ENCODE results near the gene GOLGA8G.
"Not testable (repeated sequence)": the region's sequence is repeated elsewhere in the genome, so short reads cannot be mapped to it uniquely, and the experiment has no call there.

GOLGA8G gene, protein sequence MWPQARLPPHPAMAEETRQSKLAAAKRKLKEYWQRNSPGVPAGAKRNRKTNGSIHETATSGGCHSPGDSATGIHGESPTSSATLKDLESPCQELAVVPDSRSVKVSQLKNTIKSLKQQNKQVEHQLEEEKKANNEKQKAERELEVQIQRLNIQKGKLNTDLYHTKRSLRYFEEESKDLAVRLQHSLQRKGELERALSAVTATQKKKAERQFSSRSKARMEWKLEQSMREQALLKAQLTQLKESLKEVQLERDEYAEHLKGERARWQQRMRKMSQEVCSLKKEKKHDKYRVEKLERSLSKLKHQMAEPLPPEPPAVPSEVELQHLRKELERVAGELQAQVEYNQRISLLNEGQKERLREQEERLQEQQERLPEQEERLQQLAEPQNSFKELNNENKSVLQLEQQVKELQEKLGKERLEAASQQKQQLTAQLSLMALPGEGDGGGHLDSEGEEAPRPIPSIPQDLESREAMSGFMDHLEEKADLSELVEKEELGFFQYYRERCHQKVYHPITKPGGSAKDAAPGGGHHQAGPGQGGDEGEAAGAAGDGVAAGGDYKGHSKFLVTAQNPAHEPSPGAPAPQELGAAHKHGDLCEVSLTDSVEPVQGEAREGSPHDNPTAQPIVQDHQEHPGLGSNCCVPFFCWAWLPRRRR

DNA sequence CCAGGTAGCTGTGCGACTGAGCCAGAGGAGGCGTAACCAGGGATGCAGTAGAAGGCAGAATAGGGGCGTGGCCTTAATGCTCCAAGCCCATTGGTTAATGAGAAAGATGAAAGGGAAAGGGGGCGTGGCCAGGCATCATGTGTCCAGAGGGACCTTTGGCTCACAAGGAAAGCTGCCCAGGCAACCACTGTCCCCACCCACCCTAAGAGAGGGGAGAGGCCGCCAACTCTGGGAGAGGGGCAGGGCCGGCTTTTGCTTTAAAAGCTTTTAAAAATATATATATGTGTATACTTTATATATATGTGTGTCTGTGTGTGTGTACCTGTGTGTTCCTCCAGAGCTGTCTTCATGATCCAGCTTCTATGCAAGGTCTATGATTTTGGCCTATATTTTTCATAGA is at the start of gene GOLGA8G:
Gene GOLGA8G, minus strand, starts transcription at position 18 of the 400 bp plus-strand sequence. CDS start 62 bp downstream, outside the sequence.
- not testable (repeated sequence) for DNase-seq (ENCODE audit: low read depth in 2 of 2)

DNA sequence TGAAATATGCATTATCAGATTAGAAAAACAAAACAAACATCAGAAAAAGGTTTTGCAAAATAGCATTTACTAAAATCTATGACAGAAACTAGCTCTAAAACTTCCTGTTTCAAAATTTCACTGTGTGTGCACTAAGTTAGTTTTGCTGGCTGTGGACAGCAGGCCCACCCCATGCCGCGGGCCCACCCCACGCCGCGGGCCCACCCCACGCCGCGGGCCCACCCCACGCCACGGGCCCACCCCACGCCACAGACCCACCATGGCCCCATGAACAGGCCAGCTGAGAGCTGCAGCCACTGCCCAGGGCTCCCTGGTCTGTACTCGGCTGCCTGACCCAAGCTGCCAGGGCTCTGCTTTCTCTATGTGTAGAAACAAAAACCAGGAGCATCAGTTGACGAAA is 40.6 kb upstream of the GOLGA8G start:
- DNase-seq (ENCODE audit: low read depth in 2 of 2): not testable (repeated sequence)

DNA sequence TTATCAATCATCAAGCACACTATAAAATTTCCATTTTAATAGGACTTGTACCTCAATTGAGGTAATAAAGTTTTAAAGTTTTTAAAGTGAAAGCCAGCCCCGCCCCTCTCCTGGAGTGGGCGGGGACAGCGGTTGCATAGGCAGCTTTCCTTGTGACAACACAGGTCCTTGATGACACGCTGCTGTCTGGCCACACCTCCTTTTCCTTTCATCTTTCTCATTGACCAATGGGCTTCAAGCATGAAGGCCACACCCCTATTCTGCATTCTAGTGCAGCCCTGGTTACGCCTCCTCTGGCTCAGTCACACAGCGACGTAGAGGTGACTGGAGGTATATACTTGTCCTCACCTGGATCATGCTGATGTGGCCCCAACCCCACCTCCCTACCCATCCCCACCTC is 20.5 kb upstream of the GOLGA8G start, which contains the start of gene GOLGA6L25:
Gene GOLGA6L25, plus strand, starts transcription at position 301 of the 400 bp plus-strand sequence. Its CDS starts 61 bp downstream, at position 362.
- not testable (repeated sequence) for DNase-seq (ENCODE audit: low read depth in 2 of 2)

DNA sequence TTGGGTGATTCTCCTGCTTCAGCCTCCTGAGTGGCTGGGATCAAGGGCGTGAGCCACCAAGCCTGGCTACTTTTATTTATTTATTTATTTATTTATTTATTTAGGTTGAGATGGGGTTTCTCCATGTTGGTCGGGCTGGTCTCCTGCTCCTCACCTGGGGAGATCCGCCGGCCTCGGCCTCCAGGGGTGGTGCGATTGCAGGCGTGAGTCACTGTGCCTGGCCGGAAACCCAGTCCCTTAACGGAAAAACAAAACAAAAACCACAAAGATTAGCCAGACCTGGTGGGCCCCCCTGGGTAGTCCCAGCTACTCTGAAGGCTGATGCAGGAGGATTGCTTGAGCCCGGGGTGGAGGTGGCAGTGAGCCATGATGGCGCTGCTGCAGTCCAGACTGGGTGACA is 17.6 kb downstream of the GOLGA8G start:
- not testable (repeated sequence) for DNase-seq (ENCODE audit: low read depth in 2 of 2)

DNA sequence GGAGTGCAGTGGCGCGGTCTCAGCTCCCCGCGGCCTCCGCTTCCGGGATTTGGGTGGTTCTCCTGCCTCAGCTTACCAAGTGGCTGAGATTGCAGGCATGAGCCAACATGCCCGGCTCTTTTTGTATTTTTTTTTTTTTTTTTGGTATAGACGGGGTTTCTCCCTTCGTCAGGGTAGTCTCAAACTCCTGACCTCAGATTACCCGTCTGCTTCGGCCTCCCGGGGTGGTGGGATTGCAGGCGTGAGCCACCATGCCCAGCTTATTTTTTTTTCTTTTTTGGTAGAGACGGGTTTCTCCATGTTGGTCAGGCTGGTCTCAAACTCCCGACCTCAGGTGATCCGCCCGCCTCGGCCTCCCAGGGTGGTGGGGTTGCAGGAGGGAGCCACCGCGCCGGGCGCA is 18.6 kb downstream of the GOLGA8G start:
- not testable (repeated sequence) for DNase-seq (ENCODE audit: low read depth in 2 of 2)

DNA sequence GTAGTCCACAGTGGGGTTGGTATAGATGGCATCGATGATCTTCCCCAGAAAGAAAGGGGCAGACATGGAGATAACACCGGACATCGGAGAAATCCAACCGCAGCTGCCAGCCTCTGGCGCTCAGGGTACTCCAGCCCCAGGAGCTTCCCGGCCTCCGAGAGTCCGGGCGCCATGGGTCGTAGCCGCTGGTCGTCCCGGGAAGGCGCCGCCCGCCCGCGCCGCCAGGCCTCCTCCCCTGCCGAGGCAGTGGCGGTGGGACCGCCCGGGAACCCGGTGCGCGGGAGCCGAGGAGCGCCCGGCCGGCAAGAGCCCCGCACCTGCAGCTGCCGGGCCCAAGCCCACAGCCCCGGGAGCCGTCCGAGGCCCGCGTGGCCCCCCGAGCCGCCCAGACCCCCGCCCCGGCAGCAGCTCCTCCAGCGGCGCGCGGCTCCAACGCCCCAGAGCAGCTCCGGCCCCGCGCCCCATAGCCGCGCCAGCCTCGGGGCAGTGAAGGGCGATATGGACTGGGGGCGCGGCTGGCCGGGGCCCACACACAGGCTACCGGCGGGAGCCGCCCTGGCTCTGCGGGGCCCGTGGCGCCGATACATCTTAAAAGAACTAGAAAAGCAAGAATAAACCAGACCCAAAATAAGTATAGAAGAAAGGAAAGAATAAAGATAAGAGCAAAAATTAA is 24.4 kb downstream of the GOLGA8G start:
- DNase-seq (ENCODE audit: low read depth in 2 of 2): not testable (repeated sequence)

DNA sequence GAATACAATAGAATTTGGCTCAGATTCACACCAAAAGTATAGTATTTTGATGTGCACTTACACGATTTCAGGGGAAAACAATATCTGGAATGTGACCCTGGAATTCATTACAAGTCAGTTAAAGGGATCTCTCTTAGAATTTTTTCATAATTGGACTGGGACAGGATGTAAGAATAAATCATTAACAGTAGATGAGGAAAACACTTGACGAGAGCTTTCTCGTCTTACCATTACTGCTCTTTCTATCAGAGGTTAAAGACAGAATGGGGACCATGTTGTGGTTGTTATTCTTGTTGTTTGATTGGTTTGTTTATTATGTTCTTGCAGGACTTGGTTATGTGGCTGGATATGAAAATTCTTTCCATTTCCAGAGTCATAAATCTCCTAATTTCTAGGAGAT is 51.4 kb downstream of the GOLGA8G start:
- not testable (repeated sequence) for DNase-seq (ENCODE audit: low read depth in 2 of 2)
